Vagina (tissue), 2 donors: Measurements from ENCODE around the gene OR2L3. TPM values are rescaled to one million over a fixed set of nuclear protein-coding genes. Genes with fewer than 3 reads are reported as not detected.

Source experiments
- DNase-seq, 2 donors: peaks; one replicate each; pipeline ENCODE4 v3.0.0-alpha.2; 2017; ENCODE audit errors: extremely low spot score in 2 of 2
- H3K27ac ChIP-seq: fragments of 200-600 bp; sonication (generic); one replicate; pipeline ENCODE4 v1.5.1; 2019
- H3K27me3 ChIP-seq: fragments of 200-600 bp; sonication (generic); one replicate; pipeline ENCODE4 v1.5.1; 2019
- H3K36me3 ChIP-seq, 2 donors: fragments of 200-600 bp; sonication (generic); one replicate each; pipeline ENCODE4 v1.5.1; 2017 to 2019
- H3K4me1 ChIP-seq: fragments of 200-600 bp; sonication (generic); one replicate; pipeline ENCODE4 v1.5.1; 2019
- H3K4me3 ChIP-seq, 2 donors: fragments of 200-600 bp; sonication (generic); 1 replicate in 1 of 2; 2 replicates in 1 of 2; pipeline ENCODE4 v1.5.1; 2016 to 2019
- H3K9me3 ChIP-seq: fragments of 200-600 bp; sonication (generic); one replicate; pipeline ENCODE4 v1.5.1; 2019
- CTCF ChIP-seq, 3 experiments: fragments of 450-650 bp in 2 of 3; fragments of 200-600 bp in 1 of 3; sonication (generic) in 1 of 3; IDR thresholded peaks; one replicate each; pipeline ENCODE4 v1.5.1; 2017 to 2019; ENCODE audit warnings: antibody characterized with exemption in 3 of 3, mild to moderate bottlenecking in 2 of 3, moderate library complexity in 2 of 3
- POLR2A ChIP-seq, 2 donors: fragments of 450-650 bp; IDR thresholded peaks; one replicate each; pipeline ENCODE4 v1.6.1; 2017; ENCODE audit warnings: antibody characterized with exemption in 2 of 2, mild to moderate bottlenecking in 2 of 2, moderate library complexity in 2 of 2
- POLR2AphosphoS5 ChIP-seq, 2 donors: sonication (generic); formaldehyde crosslinking; IDR thresholded peaks; one replicate each; pipeline ENCODE4 v1.9.0; 2017; ENCODE audit warnings: antibody characterized with exemption in 2 of 2, mild to moderate bottlenecking in 2 of 2, low read depth in 1 of 2; ENCODE audit not compliant: insufficient read depth in 1 of 2
- intact Hi-C: fragments of 100-400 bp; cut with DNase I; formaldehyde crosslinking; loops from one replicate; pipeline ENCODE4 v1.15.1; 2023
- total RNA-seq: library from RNA; depleted of rRNA; stranded (reverse); fragments of >200 nt; gene quantifications from one replicate; pipeline ENCODE4 v1.2.3, GENCODE V29; 2016

Gene OR2L3
- total RNA-seq = not detected

GRCh38 chr1:248046536-248046935 lies at the start of gene OR2L3:
TSS of gene OR2L3 (plus strand) at chr1:248046836. CDS start at chr1:248060682, 13,846 bp downstream.
- DNase-seq = no peak
- Histone ChIP-seq H3K27me3 (no peaks in the 10 kb centered on the region), H3K4me3 (no peak within 1 kb of the TSS), H3K9me3 (no peaks in the 10 kb centered on the region), H3K27ac (no peak within 1 kb of the TSS), H3K4me1 (no peaks in the 10 kb centered on the region), H3K36me3 (no peaks in the 10 kb centered on the region)
- TF ChIP-seq CTCF (IDR thresholded peaks at IDR 0.05) (no peak), POLR2A (IDR thresholded peaks at IDR 0.05) (no peak), POLR2AphosphoS5 (IDR thresholded peaks at IDR 0.05; ENCODE audit: insufficient read depth in 1 of 2, low read depth in 1 of 2) (no peak)
- intact Hi-C loops = no loop called here

DNA sequence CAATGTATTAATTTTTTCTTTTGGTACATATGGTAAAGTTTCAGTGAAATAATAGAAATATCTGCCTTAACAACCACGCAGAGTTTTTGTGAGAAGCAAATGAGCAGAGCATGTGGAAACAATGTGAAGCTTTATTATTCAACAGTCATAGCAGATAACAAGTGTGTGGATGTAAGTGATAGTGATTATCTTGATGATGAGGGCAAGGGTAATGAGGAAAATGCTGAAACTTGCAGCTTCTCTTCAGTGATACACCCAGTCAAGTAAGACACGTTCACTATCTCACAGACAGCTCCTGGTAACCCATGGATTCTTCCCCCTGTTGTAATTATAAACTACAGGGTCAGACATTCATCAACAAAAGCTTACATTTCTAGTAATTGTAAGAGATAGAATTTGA lies 47.8 kb upstream of the OR2L3 start:
- Histone ChIP-seq H3K27me3 (no peaks in the 10 kb centered on the region), H3K4me3 (no peak overlapping the region), H3K27ac (no peak overlapping the region), H3K4me1 (no peaks in the 10 kb centered on the region), H3K36me3 (no peaks in the 10 kb centered on the region), H3K9me3 (no peaks in the 10 kb centered on the region)
- intact Hi-C loops = no loop called here
- DNase-seq = no peak
- TF ChIP-seq CTCF (IDR thresholded peaks at IDR 0.05) (no peak), POLR2A (IDR thresholded peaks at IDR 0.05) (no peak), POLR2AphosphoS5 (IDR thresholded peaks at IDR 0.05; ENCODE audit: insufficient read depth in 1 of 2, low read depth in 1 of 2) (no peak)

DNA sequence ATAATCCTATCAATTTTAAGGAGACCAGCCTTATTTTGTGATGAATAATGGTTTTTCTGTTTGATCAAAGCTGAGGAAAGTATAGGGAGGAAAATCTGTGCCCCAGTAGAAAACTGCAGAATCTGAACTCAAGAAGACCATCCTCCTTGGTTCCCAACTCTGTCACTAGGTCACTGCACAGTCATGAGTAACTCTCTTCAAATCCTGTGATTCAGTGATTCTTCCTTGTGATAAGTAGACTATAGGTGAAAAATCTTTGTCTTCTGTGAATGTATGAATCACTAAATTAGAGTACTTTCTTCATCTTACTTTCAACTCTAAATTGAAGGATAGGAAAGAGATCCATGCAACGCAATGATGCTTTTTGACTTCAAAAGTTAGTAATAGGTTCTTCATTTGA lies 46.5 kb upstream of the OR2L3 start:
- TF ChIP-seq POLR2AphosphoS5 (IDR thresholded peaks at IDR 0.05; ENCODE audit: insufficient read depth in 1 of 2, low read depth in 1 of 2) (no peak), POLR2A (IDR thresholded peaks at IDR 0.05) (no peak), CTCF (IDR thresholded peaks at IDR 0.05) (no peak)
- H3K27me3 ChIP-seq = no peaks in the 10 kb centered on the region
- H3K27ac ChIP-seq = no peak overlapping the region
- H3K4me3 ChIP-seq = no peak overlapping the region
- no peaks in the 10 kb centered on the region for H3K9me3 ChIP-seq
- intact Hi-C loops = no loop called here
- no peak for DNase-seq
- H3K36me3 ChIP-seq = no peaks in the 10 kb centered on the region
- no peaks in the 10 kb centered on the region for H3K4me1 ChIP-seq

GRCh38 chr1:248007778-248008177 lies 38.9 kb upstream of the OR2L3 start:
- intact Hi-C loops = no loop called here

DNA sequence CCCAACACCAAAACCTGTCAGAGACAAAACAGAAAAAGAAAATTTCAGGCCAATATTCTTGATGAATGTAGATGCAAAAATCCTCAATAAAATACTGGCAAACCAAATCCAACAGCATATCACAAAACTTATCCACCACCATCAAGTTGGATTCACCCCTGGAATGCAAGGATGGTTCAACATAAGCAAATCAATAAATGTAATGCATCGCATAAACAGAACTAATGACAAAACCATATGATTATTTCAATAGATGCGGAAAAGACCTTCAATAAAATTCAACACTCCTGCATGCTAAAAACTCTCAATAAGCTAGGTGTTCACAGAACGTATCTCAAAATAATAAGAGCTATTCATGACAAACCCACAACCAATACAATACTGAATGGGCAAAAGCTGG lies 37.0 kb upstream of the OR2L3 start:
- no peaks in the 10 kb centered on the region for H3K4me1 ChIP-seq
- H3K27ac ChIP-seq = no peak overlapping the region
- TF ChIP-seq POLR2A (IDR thresholded peaks at IDR 0.05) (no peak), CTCF (IDR thresholded peaks at IDR 0.05) (no peak), POLR2AphosphoS5 (IDR thresholded peaks at IDR 0.05; ENCODE audit: insufficient read depth in 1 of 2, low read depth in 1 of 2) (no peak)
- H3K9me3 ChIP-seq = no peaks in the 10 kb centered on the region
- intact Hi-C loops = no loop called here
- no peak for DNase-seq
- no peaks in the 10 kb centered on the region for H3K36me3 ChIP-seq
- H3K4me3 ChIP-seq = no peak overlapping the region
- no peaks in the 10 kb centered on the region for H3K27me3 ChIP-seq

More at GRCh38 chr1:248007778-248008177, 38.9 kb upstream of the OR2L3 start:
- TF ChIP-seq POLR2A (IDR thresholded peaks at IDR 0.05) (no peak), CTCF (IDR thresholded peaks at IDR 0.05) (no peak), POLR2AphosphoS5 (IDR thresholded peaks at IDR 0.05; ENCODE audit: insufficient read depth in 1 of 2, low read depth in 1 of 2) (no peak)
- H3K27me3 ChIP-seq = no peaks in the 10 kb centered on the region
- H3K27ac ChIP-seq = no peak overlapping the region
- no peaks in the 10 kb centered on the region for H3K36me3 ChIP-seq
- no peak for DNase-seq
- no peaks in the 10 kb centered on the region for H3K4me1 ChIP-seq
- H3K9me3 ChIP-seq = no peaks in the 10 kb centered on the region
- no peak overlapping the region for H3K4me3 ChIP-seq
